Keratinocyte (primary cell): ENCODE results near the gene PGS1. TPM values are rescaled to one million over a fixed set of nuclear protein-coding genes. Genes with fewer than 3 reads are reported as not detected.
A peak's percentile ranks its signal among the peaks of the same experiment; 100 is the strongest.

ENCODE experiments used
- DNase-seq: peaks from one replicate; pipeline ENCODE4 v3.0.0-alpha.2; 2011; ENCODE audit warnings: low read depth, missing footprints, low spot score
- FAIRE-seq: peaks from 2 replicates; lab custom pipeline; 2011; peaks lifted over from hg19 to GRCh38; lab: Jason Lieb, UNC
- H2AFZ ChIP-seq: 2 replicates; pipeline ENCODE4 v1.6.0; 2012; ENCODE audit warnings: low read length, control low read depth, inconsistent platforms; ENCODE audit not compliant: control insufficient read depth
- H3K27ac ChIP-seq: 2 replicates; pipeline ENCODE4 v1.5.1; 2011; ENCODE audit warnings: low read length; ENCODE audit not compliant: control insufficient read depth, insufficient read depth
- H3K27me3 ChIP-seq: 3 replicates; pipeline ENCODE4 v1.6.0; 2011; ENCODE audit warnings: low read length; ENCODE audit not compliant: control insufficient read depth, insufficient read depth; ENCODE audit errors: extremely low read depth
- H3K36me3 ChIP-seq, 2 experiments: 2 replicates in 1 of 2; 3 replicates in 1 of 2; pipeline ENCODE4 v1.5.1; 2011; ENCODE audit warnings: low read length in 2 of 2, mild to moderate bottlenecking in 1 of 2; ENCODE audit not compliant: control insufficient read depth in 2 of 2, insufficient read depth in 2 of 2; ENCODE audit errors: extremely low read depth in 1 of 2
- H3K4me1 ChIP-seq: 3 replicates; pipeline ENCODE4 v1.5.1; 2011; ENCODE audit warnings: low read length; ENCODE audit not compliant: control insufficient read depth, insufficient read depth; ENCODE audit errors: extremely low read depth
- H3K4me2 ChIP-seq: 3 replicates; pipeline ENCODE4 v1.6.0; 2011; ENCODE audit warnings: low read depth, low read length; ENCODE audit not compliant: control insufficient read depth, insufficient read depth; ENCODE audit errors: extremely low read depth
- H3K4me3 ChIP-seq, 3 experiments: fragments of 200-600 bp in 1 of 3; sonication (generic) in 1 of 3; 2 replicates in 2 of 3; 3 replicates in 1 of 3; pipeline ENCODE4 v1.5.1; 2011 to 2016; ENCODE audit warnings: low read length in 3 of 3, mild to moderate bottlenecking in 3 of 3, control low read depth in 2 of 3, inconsistent platforms in 1 of 3, low read depth in 1 of 3, mixed read lengths in 1 of 3, mixed run types in 1 of 3, moderate library complexity in 1 of 3; ENCODE audit not compliant: control insufficient read depth in 2 of 3, insufficient read depth in 2 of 3; ENCODE audit errors: extremely low read depth in 1 of 3
- H3K79me2 ChIP-seq: 2 replicates; pipeline ENCODE4 v1.6.0; 2012; ENCODE audit warnings: low read length; ENCODE audit not compliant: control insufficient read depth, insufficient read depth
- H3K9ac ChIP-seq: 3 replicates; pipeline ENCODE4 v1.6.0; 2011; ENCODE audit warnings: low read length; ENCODE audit not compliant: control insufficient read depth, insufficient read depth; ENCODE audit errors: extremely low read depth
- H3K9me1 ChIP-seq: 3 replicates; pipeline ENCODE4 v1.6.0; 2011; ENCODE audit warnings: low read length; ENCODE audit not compliant: control insufficient read depth, insufficient read depth; ENCODE audit errors: extremely low read depth
- H3K9me3 ChIP-seq: 2 replicates; pipeline ENCODE4 v1.5.1; 2012; ENCODE audit warnings: low read depth, low read length; ENCODE audit not compliant: control insufficient read depth
- H4K20me1 ChIP-seq: 3 replicates; pipeline ENCODE4 v1.6.0; 2011; ENCODE audit warnings: low read length; ENCODE audit not compliant: control insufficient read depth, insufficient read depth; ENCODE audit errors: extremely low read depth
- CTCF ChIP-seq, 3 experiments: IDR thresholded peaks in 1 of 3; conservative IDR thresholded peaks in 1 of 3; optimal IDR thresholded peaks in 1 of 3; 2 replicates in 2 of 3; 3 replicates in 1 of 3; pipeline versions ENCODE3 to v1.5.1; 2011; ENCODE audit warnings: low read length in 3 of 3, mild to moderate bottlenecking in 3 of 3, moderate library complexity in 2 of 3, control low read depth in 1 of 3, inconsistent platforms in 1 of 3; ENCODE audit not compliant: insufficient read depth in 2 of 3; ENCODE audit errors: extremely low read depth in 1 of 3
- EZH2 ChIP-seq: IDR thresholded peaks from one replicate; pipeline ENCODE4 v1.6.1; 2012; ENCODE audit warnings: inconsistent platforms, mild to moderate bottlenecking, low read length, moderate library complexity
- dilution Hi-C: fragments of 300-500 bp; cut with MboI; formaldehyde crosslinking; loops from one replicate; pipeline ENCODE4 v1.7.0; 2020; ENCODE audit warnings: low sequenced_read_pairs; ENCODE audit not compliant: extremely low pct_ligation_motif_present
- polyA plus RNA-seq, 5 experiments: library from polyadenylated mRNA; depleted of rRNA in 3 of 5; stranded (reverse) in 3 of 5; stranded (forward) in 1 of 5; unstranded in 1 of 5; fragments of >200 nt; gene quantifications; 1 replicate in 1 of 5; 2 replicates in 3 of 5; 3 replicates in 1 of 5; pipeline versions ENCODE4 v1.2.1 to v1.2.3, GENCODE V29; 2011 to 2012; ENCODE audit warnings: missing spikeins in 2 of 5, low read depth in 1 of 5, low replicate concordance in 1 of 5

PGS1 gene
- polyA plus RNA-seq, 1 donor (not counting 4 experiments of a cell fraction or from before 2014, with no cell fraction given): 19.6 TPM

- peaks cover 22% of the 10 kb centered on the region for H4K20me1 ChIP-seq
Measured at GRCh38 chr17:78391051-78391431, 12.6 kb downstream of the PGS1 start.

GRCh38 chr17:78391843-78392242, 13.4 kb downstream of the PGS1 start:
- no peaks in the 10 kb centered on the region for H3K27me3 ChIP-seq
- DNase-seq: no peak
- dilution Hi-C loops: no loop called here
- peaks cover 19% of the 10 kb centered on the region for H3K9me1 ChIP-seq
- H3K27ac ChIP-seq: peak overlapping the region; percentile 69
- H3K79me2 ChIP-seq: peaks cover 79% of the 10 kb centered on the region
- H4K20me1 ChIP-seq: peaks cover 23% of the 10 kb centered on the region
- no peak overlapping the region for H2AFZ ChIP-seq
- H3K4me3 ChIP-seq: peak overlapping the region in 1 of 3 experiments; percentile 48
- H3K4me1 ChIP-seq: peaks cover 36% of the 10 kb centered on the region
- no peaks in the 10 kb centered on the region for H3K9me3 ChIP-seq
- FAIRE-seq: peak; percentile 83
- peak overlapping the region; percentile 69 for H3K4me2 ChIP-seq
- TF ChIP-seq EZH2 (no peak), CTCF (optimal IDR thresholded peaks at IDR 0.05 in 1 of 3, IDR thresholded peaks at IDR 0.05 in 1 of 3, conservative IDR thresholded peaks at IDR 0.05 in 1 of 3; ENCODE audit: extremely low read depth in 1 of 3, insufficient read depth in 2 of 3, low read length in 3 of 3) (no peak)
- H3K9ac ChIP-seq: peak overlapping the region; percentile 50
- peaks cover 13 to 37% of the 10 kb centered on the region in 2 experiments for H3K36me3 ChIP-seq

More at GRCh38 chr17:78391051-78391431, 12.6 kb downstream of the PGS1 start:
- Histone ChIP-seq H3K27me3 (no peaks in the 10 kb centered on the region), H3K9ac (no peak overlapping the region), H3K4me3 (no peak overlapping the region), H3K36me3 (peaks cover 14 to 29% of the 10 kb centered on the region in 2 experiments), H3K9me3 (no peaks in the 10 kb centered on the region), H3K27ac (peak overlapping the region; percentile 69), H3K9me1 (peaks cover 19% of the 10 kb centered on the region), H3K4me1 (peaks cover 41% of the 10 kb centered on the region), H3K4me2 (no peak overlapping the region), H2AFZ (no peak overlapping the region), H3K79me2 (peaks cover 82% of the 10 kb centered on the region)
- dilution Hi-C loops: no loop called here
- TF ChIP-seq CTCF (optimal IDR thresholded peaks at IDR 0.05 in 1 of 3, IDR thresholded peaks at IDR 0.05 in 1 of 3, conservative IDR thresholded peaks at IDR 0.05 in 1 of 3; ENCODE audit: extremely low read depth in 1 of 3, insufficient read depth in 2 of 3, low read length in 3 of 3): no peak
- TF ChIP-seq EZH2: no peak
- DNase-seq (no peak), FAIRE-seq (no peak)
